H1 (cell line): ENCODE results near the gene BCL2L13. TPM values are rescaled to one million over a fixed set of nuclear protein-coding genes. Genes with fewer than 3 reads are reported as not detected.
A peak's percentile ranks its signal among the peaks of the same experiment; 100 is the strongest.

Experiments used
- CTCF ChIA-PET: fragments of 300-600 bp; sonication (Branson Sonifier 250); formaldehyde crosslinking; loops from one replicate; lab custom pipeline; 2021; ENCODE audit not compliant: partially characterized antibody; lab: Charles Lee
- POLR2A ChIA-PET: fragments of 300-600 bp; sonication (Branson Sonifier 250); formaldehyde crosslinking; loops from one replicate; lab custom pipeline; 2021; ENCODE audit warnings: inconsistent platforms; ENCODE audit not compliant: partially characterized antibody; lab: Charles Lee
- DNase-seq, 2 experiments: peaks; one replicate each; pipeline versions ENCODE4 v3.0.0 to v3.0.0-alpha.2; 2010 to 2022; ENCODE audit warnings: low spot score in 2 of 2, low read depth in 1 of 2, mixed read lengths in 1 of 2
- FAIRE-seq: peaks from 2 replicates; lab custom pipeline; 2011; peaks lifted over from hg19 to GRCh38; lab: Jason Lieb, UNC
- H2AFZ ChIP-seq: 2 replicates; pipeline ENCODE4 v1.8.1; 2012; ENCODE audit warnings: low read length, inconsistent platforms
- H2AK5ac ChIP-seq: 2 replicates; pipeline ENCODE4 v1.6.1; 2013; ENCODE audit warnings: low read depth, low read length
- H2BK120ac ChIP-seq: replicated peaks from 2 replicates; pipeline ENCODE3; 2013; ENCODE audit warnings: low read depth, low read length, inconsistent platforms
- H2BK12ac ChIP-seq: 2 replicates; pipeline ENCODE4 v1.6.1; 2013; ENCODE audit warnings: low read depth, low read length
- H2BK15ac ChIP-seq: 2 replicates; pipeline ENCODE4 v1.6.1; 2013; ENCODE audit warnings: low read length
- H2BK20ac ChIP-seq: 2 replicates; pipeline ENCODE4 v1.6.1; 2013; ENCODE audit warnings: low read length
- H2BK5ac ChIP-seq: 2 replicates; pipeline ENCODE4 v1.6.1; 2013; ENCODE audit warnings: low read depth, low read length
- H3K14ac ChIP-seq: 2 replicates; pipeline ENCODE4 v1.6.1; 2013; ENCODE audit warnings: inconsistent platforms; ENCODE audit not compliant: insufficient read length
- H3K18ac ChIP-seq: 2 replicates; pipeline ENCODE4 v1.6.1; 2013; ENCODE audit warnings: low read length; ENCODE audit errors: extremely low read depth
- H3K23ac ChIP-seq: 2 replicates; pipeline ENCODE4 v1.6.1; 2013; ENCODE audit warnings: inconsistent platforms; ENCODE audit not compliant: insufficient read length
- H3K23me2 ChIP-seq: 2 replicates; pipeline ENCODE4 v1.6.1; 2013; ENCODE audit warnings: low read depth, low read length
- H3K27ac ChIP-seq: 2 replicates; pipeline ENCODE4 v1.6.1; 2011; ENCODE audit warnings: low read depth, low read length, inconsistent platforms
- H3K27me3 ChIP-seq, 4 experiments: replicated peaks in 1 of 4; 1 replicate in 1 of 4; 2 replicates in 3 of 4; pipeline versions ENCODE4 v1.6.1 to v1.8.1; 2011 to 2013; ENCODE audit warnings: low read length in 3 of 4, mild to moderate bottlenecking in 3 of 4, inconsistent platforms in 2 of 4, mixed read lengths in 2 of 4, moderate library complexity in 1 of 4; ENCODE audit not compliant: control insufficient read depth in 3 of 4, insufficient read depth in 3 of 4; ENCODE audit errors: extremely low read depth in 1 of 4
- H3K36me3 ChIP-seq, 4 experiments: 2 replicates each; pipeline versions ENCODE4 v1.6.1 to v1.8.1; 2011 to 2013; ENCODE audit warnings: mild to moderate bottlenecking in 4 of 4, low read length in 3 of 4, moderate library complexity in 2 of 4, control low read depth in 1 of 4, inconsistent platforms in 1 of 4; ENCODE audit not compliant: insufficient read depth in 4 of 4, control insufficient read depth in 2 of 4
- H3K4ac ChIP-seq: replicated peaks from 2 replicates; pipeline ENCODE3; 2013; ENCODE audit warnings: low read length, low read depth, mixed read lengths, inconsistent platforms; ENCODE audit not compliant: insufficient read length
- H3K4me1 ChIP-seq, 4 experiments: replicated peaks in 1 of 4; 1 replicate in 1 of 4; 2 replicates in 3 of 4; pipeline versions ENCODE4 v1.6.1 to v1.8.1; 2011 to 2013; ENCODE audit warnings: low read length in 3 of 4, inconsistent platforms in 2 of 4, mixed read lengths in 1 of 4; ENCODE audit not compliant: insufficient read depth in 4 of 4, control insufficient read depth in 3 of 4
- H3K4me2 ChIP-seq, 2 experiments: 2 replicates each; pipeline versions ENCODE4 v1.6.1 to v1.8.1; 2011 to 2013; ENCODE audit warnings: low read depth in 2 of 2, low read length in 2 of 2, control low read depth in 1 of 2, inconsistent platforms in 1 of 2, mild to moderate bottlenecking in 1 of 2; ENCODE audit not compliant: insufficient read depth in 1 of 2
- H3K4me3 ChIP-seq, 4 experiments: fragments of 200-600, 300-600 bp in 1 of 4; sonication (generic), shearing (Covaris generic), sonication (Bioruptor Twin) in 1 of 4; 2 replicates each; pipeline versions ENCODE4 v1.5.1 to v1.8.1; 2011 to 2016; ENCODE audit warnings: low read length in 4 of 4, low read depth in 3 of 4, control low read depth in 2 of 4, inconsistent platforms in 2 of 4, mild to moderate bottlenecking in 2 of 4, mixed read lengths in 1 of 4, moderate library complexity in 1 of 4; ENCODE audit not compliant: insufficient read depth in 2 of 4; ENCODE audit errors: extremely low read depth in 1 of 4
- H3K56ac ChIP-seq: replicated peaks from 2 replicates; pipeline ENCODE3; 2013; ENCODE audit warnings: low read depth, mild to moderate bottlenecking, mixed read lengths, low read length, inconsistent platforms; ENCODE audit not compliant: insufficient read length
- H3K79me1 ChIP-seq: 2 replicates; pipeline ENCODE4 v1.6.1; 2013; ENCODE audit warnings: low read depth, low read length, control low read depth
- H3K79me2 ChIP-seq, 2 experiments: 2 replicates each; pipeline versions ENCODE4 v1.6.1 to v1.8.1; 2012 to 2013; ENCODE audit warnings: low read length in 2 of 2, mild to moderate bottlenecking in 2 of 2, inconsistent platforms in 1 of 2; ENCODE audit not compliant: insufficient read depth in 2 of 2, control insufficient read depth in 1 of 2
- H3K9ac ChIP-seq, 4 experiments: replicated peaks in 1 of 4; 1 replicate in 1 of 4; 2 replicates in 3 of 4; pipeline versions ENCODE4 v1.6.1 to v1.8.1; 2011 to 2013; ENCODE audit warnings: low read depth in 3 of 4, low read length in 3 of 4, control low read depth in 2 of 4, mild to moderate bottlenecking in 2 of 4, moderate library complexity in 2 of 4, inconsistent platforms in 1 of 4; ENCODE audit errors: extremely low read depth in 1 of 4
- H3K9me3 ChIP-seq, 2 experiments: 2 replicates each; pipeline versions ENCODE4 v1.6.1 to v1.8.1; 2012 to 2013; ENCODE audit warnings: mild to moderate bottlenecking in 2 of 2, moderate library complexity in 2 of 2, control low read depth in 1 of 2, inconsistent platforms in 1 of 2, low read depth in 1 of 2, low read length in 1 of 2, mixed read lengths in 1 of 2; ENCODE audit not compliant: insufficient read depth in 2 of 2
- H4K20me1 ChIP-seq, 2 experiments: replicated peaks in 1 of 2; 2 replicates each; pipeline versions ENCODE3 to v1.8.1; 2011 to 2013; ENCODE audit warnings: inconsistent platforms in 2 of 2, low read length in 2 of 2, mild to moderate bottlenecking in 1 of 2; ENCODE audit not compliant: insufficient read depth in 2 of 2, control insufficient read depth in 1 of 2
- H4K5ac ChIP-seq: 2 replicates; pipeline ENCODE4 v1.6.1; 2013; ENCODE audit warnings: low read length, low read depth, mixed read lengths, inconsistent platforms; ENCODE audit not compliant: insufficient read length
- H4K8ac ChIP-seq: 2 replicates; pipeline ENCODE4 v1.8.0; 2013; ENCODE audit warnings: mild to moderate bottlenecking, moderate library complexity, low read length, inconsistent platforms; ENCODE audit not compliant: insufficient read depth; ENCODE audit errors: extremely low read depth
- H4K91ac ChIP-seq: replicated peaks from 2 replicates; pipeline ENCODE3; 2013; ENCODE audit warnings: low read length, mixed read lengths, inconsistent platforms; ENCODE audit not compliant: insufficient read length
- ATF2 ChIP-seq: IDR thresholded peaks from 2 replicates; pipeline ENCODE4 v1.6.1; 2012; ENCODE audit warnings: low read length, inconsistent platforms
- RAD21 ChIP-seq, 2 experiments: IDR thresholded peaks in 1 of 2; conservative IDR thresholded peaks in 1 of 2; 2 replicates each; pipeline ENCODE4 v1.6.1; 2011; ENCODE audit warnings: low read depth in 2 of 2, low read length in 2 of 2, improper control_type of control experiment in 1 of 2, inconsistent platforms in 1 of 2, mild to moderate bottlenecking in 1 of 2, moderate library complexity in 1 of 2
- WGBS, 2 experiments: shearing (Covaris generic) in 1 of 2; methylation state at CpG; one replicate each; pipeline versions ENCODE4 v1.1.6 to v1.1.7; 2013 to 2015; ENCODE audit warnings: low lambda C conversion rate in 2 of 2, mixed read lengths in 2 of 2, inconsistent platforms in 1 of 2, low coverage in 1 of 2, missing lambda C conversion rate in 1 of 2; ENCODE audit not compliant: insufficient replicate concordance in 2 of 2, insufficient coverage in 1 of 2, insufficient read length in 1 of 2; ENCODE audit errors: extremely low coverage in 1 of 2, missing lambda C conversion rate in 1 of 2; 5-methylcytosine and 5-hydroxymethylcytosine counted together
- polyA plus RNA-seq, 7 experiments: library from polyadenylated mRNA; depleted of rRNA in 3 of 7; stranded (reverse) in 5 of 7; unstranded in 2 of 7; fragments of >200 nt in 5 of 7; fragments of 200-250 nt in 2 of 7; gene quantifications; 1 replicate in 5 of 7; 2 replicates in 1 of 7; 4 replicates in 1 of 7; pipeline versions ENCODE4 v1.2.1 to v1.2.3, GENCODE V29; 2011 to 2013; ENCODE audit warnings: missing spikeins in 2 of 7, mixed read lengths in 2 of 7
- total RNA-seq: library from RNA; stranded (reverse); fragmentation: NEBNext Ultra II Directional; extraction: Animal tissue kit (Norgen Biotek cat#: 25700); gene quantifications from 2 replicates; pipeline ENCODE4 v1.2.1, GENCODE V29; 2021

BCL2L13 gene
- total and polyA plus RNA-seq, 2 of the 8 experiments (the other 6 are each of a cell fraction or from before 2014, with no cell fraction given): 20.7 to 35.0 TPM

- peak overlapping the region in 1 of 4 experiments; percentile 60; a peak in 2 of 7 replicates for H3K9ac ChIP-seq
- WGBS, 2 experiments: 95% methylated on average over 21 of the region's 21 CpGs; no CpG with 5 or more reads in 1 of the 2 experiments
- TF ChIP-seq RAD21 (IDR thresholded peaks at IDR 0.05 in 1 of 2, conservative IDR thresholded peaks at IDR 0.05 in 1 of 2; ENCODE audit: low read depth in 2 of 2, low read length in 2 of 2): 0 out of 4 replicates have a peak, but pooled peaks of 1 of the 2 experiments have one; percentile 5
- TF ChIP-seq ATF2: no peak
- TF ChIP-seq, all 59 proteins: peak for 1
Measured at GRCh38 chr22:17772249-17772957, 133.8 kb downstream of the BCL2L13 start.

More at GRCh38 chr22:17772249-17772957, 133.8 kb downstream of the BCL2L13 start:
- Histone ChIP-seq H3K4me2 (peak overlapping the region; percentile 73 to 74; a peak in 3 of 4 replicates), H3K4me1 (peaks cover 0 to 20% (median 16%) of the 10 kb centered on the region in 4 experiments; a peak in 6 of 7 replicates), H4K20me1 (peaks cover 2 to 10% of the 10 kb centered on the region in 2 experiments), H3K56ac (no peak overlapping the region), H3K18ac (no peak overlapping the region; the same call in none of the 2 replicates), H3K4me3 (peak overlapping the region in 3 of 4 experiments; percentile 57 to 71 (median 67); a peak in 5 of 8 replicates), H3K14ac (no peak overlapping the region), H3K79me2 (peaks cover 0 to 42% of the 10 kb centered on the region in 2 experiments; a peak in 1 of 4 replicates), H3K79me1 (peaks cover 12% of the 10 kb centered on the region), H3K23ac (no peak overlapping the region), H2BK20ac (0 out of 2 replicates have a peak overlapping the region, but pooled peaks have one; percentile 15), H4K5ac (no peak overlapping the region), H2BK12ac (0 out of 2 replicates have a peak overlapping the region, but pooled peaks have one; percentile 68), H2BK15ac (0 out of 2 replicates have a peak overlapping the region, but pooled peaks have one; percentile 61), H4K8ac (no peak overlapping the region), H2AK5ac (peak overlapping the region; percentile 96; the same call in 1 of the 2 replicates), H2AFZ (no peak overlapping the region), H2BK5ac (no peak overlapping the region), H3K27ac (no peak overlapping the region), H2BK120ac (no peak overlapping the region), H3K36me3 (no peaks in the 10 kb centered on the region), H3K27me3 (no peaks in the 10 kb centered on the region), H3K23me2 (peaks cover 11% of the 10 kb centered on the region), H4K91ac (peak overlapping the region; percentile 17), H3K9me3 (no peaks in the 10 kb centered on the region), H3K4ac (peak overlapping the region; percentile 36)
- FAIRE-seq (no peak), DNase-seq (no peak)
- POLR2A ChIA-PET: interaction anchor here (0.6 to 3.3 kb wide), 8 partner anchors 12 to 465 kb away, joined by 3 to 38 read pairs (median 4); no protein-coding TSS in a partner anchor
- CTCF ChIA-PET: interaction anchor here (0.6 to 5.1 kb wide), 15 partner anchors 10 to 385 kb away, joined by 3 to 54 read pairs (median 5); no protein-coding TSS in a partner anchor
